Measurements from ENCODE around the gene FAM180A. TPM values are rescaled to one million over a fixed set of nuclear protein-coding genes. Genes with fewer than 3 reads are reported as not detected.

The FAM180A gene
- total and polyA plus RNA-seq, 2 donors (not counting 1 experiment from before 2014, with no cell fraction given) = not detected

GRCh38 chr7:135718219-135718618 is 30.4 kb downstream of the FAM180A start:
- 90% methylated on average over 2 of the region's 2 CpGs for WGBS (ENCODE audit: insufficient coverage)
- intact Hi-C loops (cut with micrococcal nuclease) = no loop called here
- H3K27me3 Mint-ChIP-seq = peaks cover 25% of the 10 kb centered on the region
- no peak overlapping the region for H3K4me3 Mint-ChIP-seq
- Histone ChIP-seq H4K20me1 (ENCODE audit: control insufficient read depth, insufficient read depth, low read length, poor library complexity, severe bottlenecking) (no peaks in the 10 kb centered on the region), H3K4me3 (ENCODE audit: control extremely low read depth in 1 of 5, extremely low read depth in 1 of 5, insufficient read depth in 1 of 5, low read depth in 2 of 5, low read length in 4 of 5) (no peak overlapping the region), H3K4me1 (ENCODE audit: control insufficient read depth in 2 of 2, insufficient read depth in 2 of 2, low read length in 2 of 2) (no peaks in the 10 kb centered on the region), H3K9me3 (ENCODE audit: control extremely low read depth in 1 of 3, control insufficient read depth in 2 of 3, insufficient read depth in 1 of 3, low read length in 2 of 3) (no peaks in the 10 kb centered on the region), H3K27ac (ENCODE audit: low read length in 2 of 2) (no peak overlapping the region), H3K9ac (ENCODE audit: low read length) (no peak overlapping the region), H3K79me2 (ENCODE audit: control insufficient read depth, insufficient read depth, low read length) (no peaks in the 10 kb centered on the region), H2AFZ (ENCODE audit: insufficient read depth, low read depth, low read length, poor library complexity, severe bottlenecking) (no peak overlapping the region), H3K27me3 (replicated peaks in 1 of 4; ENCODE audit: control extremely low read depth in 1 of 4, control insufficient read depth in 3 of 4, insufficient read depth in 4 of 4, low read length in 3 of 4) (peaks cover 0 to 5% (median 0%) of the 10 kb centered on the region in 4 experiments), H3K36me3 (replicated peaks in 1 of 2; ENCODE audit: control extremely low read depth in 1 of 2, control insufficient read depth in 1 of 2, extremely low read depth in 1 of 2, insufficient read depth in 2 of 2, low read length in 1 of 2) (no peaks in the 10 kb centered on the region), H3K4me2 (replicated peaks; ENCODE audit: low read depth, low read length, poor library complexity, severe bottlenecking) (no peak overlapping the region)
- H3K27ac Mint-ChIP-seq = no peak overlapping the region
- TF ChIP-seq CTCF (IDR thresholded peaks at IDR 0.05) (no peak), EZH2 (IDR thresholded peaks at IDR 0.05; ENCODE audit: borderline replicate concordance, insufficient read depth, low read depth, low read length, poor library complexity, severe bottlenecking) (no peak)
- H3K9me3 Mint-ChIP-seq (ENCODE audit: insufficient read depth) = no peaks in the 10 kb centered on the region
- ATAC-seq (ENCODE audit: low read depth) (no peak), DNase-seq (no peak)
- no peaks in the 10 kb centered on the region for H3K4me1 Mint-ChIP-seq
- ChIA-PET POLR2A (no interaction called here), CTCF (no interaction called here)

GRCh38 chr7:135717693-135718092 is 30.9 kb downstream of the FAM180A start:
- POLR2A ChIA-PET = no interaction called here
- WGBS (ENCODE audit: insufficient coverage) = 69% methylated on average over 1 of the region's 3 CpGs
- no peak overlapping the region for H3K4me3 Mint-ChIP-seq
- H3K9me3 Mint-ChIP-seq (ENCODE audit: insufficient read depth) = no peaks in the 10 kb centered on the region
- Histone ChIP-seq H3K27me3 (replicated peaks in 1 of 4; ENCODE audit: control extremely low read depth in 1 of 4, control insufficient read depth in 3 of 4, insufficient read depth in 4 of 4, low read length in 3 of 4) (peaks cover 0 to 5% (median 0%) of the 10 kb centered on the region in 4 experiments), H3K4me1 (ENCODE audit: control insufficient read depth in 2 of 2, insufficient read depth in 2 of 2, low read length in 2 of 2) (no peaks in the 10 kb centered on the region), H3K4me3 (ENCODE audit: control extremely low read depth in 1 of 5, extremely low read depth in 1 of 5, insufficient read depth in 1 of 5, low read depth in 2 of 5, low read length in 4 of 5) (no peak overlapping the region), H3K27ac (ENCODE audit: low read length in 2 of 2) (no peak overlapping the region), H3K36me3 (replicated peaks in 1 of 2; ENCODE audit: control extremely low read depth in 1 of 2, control insufficient read depth in 1 of 2, extremely low read depth in 1 of 2, insufficient read depth in 2 of 2, low read length in 1 of 2) (no peaks in the 10 kb centered on the region), H3K9me3 (ENCODE audit: control extremely low read depth in 1 of 3, control insufficient read depth in 2 of 3, insufficient read depth in 1 of 3, low read length in 2 of 3) (no peaks in the 10 kb centered on the region), H3K4me2 (replicated peaks; ENCODE audit: low read depth, low read length, poor library complexity, severe bottlenecking) (no peak overlapping the region), H3K9ac (ENCODE audit: low read length) (no peak overlapping the region), H2AFZ (ENCODE audit: insufficient read depth, low read depth, low read length, poor library complexity, severe bottlenecking) (no peak overlapping the region), H3K79me2 (ENCODE audit: control insufficient read depth, insufficient read depth, low read length) (no peaks in the 10 kb centered on the region), H4K20me1 (ENCODE audit: control insufficient read depth, insufficient read depth, low read length, poor library complexity, severe bottlenecking) (no peaks in the 10 kb centered on the region)
- CTCF ChIA-PET = no interaction called here
- H3K27me3 Mint-ChIP-seq = peaks cover 20% of the 10 kb centered on the region
- H3K4me1 Mint-ChIP-seq = no peaks in the 10 kb centered on the region
- DNase-seq (no peak), ATAC-seq (ENCODE audit: low read depth) (no peak)
- H3K27ac Mint-ChIP-seq = no peak overlapping the region
- intact Hi-C loops (cut with micrococcal nuclease) = no loop called here
- TF ChIP-seq CTCF (IDR thresholded peaks at IDR 0.05) (no peak), EZH2 (IDR thresholded peaks at IDR 0.05; ENCODE audit: borderline replicate concordance, insufficient read depth, low read depth, low read length, poor library complexity, severe bottlenecking) (no peak)

All from B cell (primary cell).